DND-41 (cell line): ENCODE results near the gene CLNK.

Source experiments
- EZH2 ChIP-seq: IDR thresholded peaks from 3 replicates; pipeline ENCODE4 v1.6.1; 2012; ENCODE audit warnings: borderline replicate concordance, low read depth, mild to moderate bottlenecking, moderate library complexity, low read length, inconsistent platforms; ENCODE audit not compliant: severe bottlenecking
- TF ChIP-seq, protein P1 (sequence below): IDR thresholded peaks from 2 replicates; pipeline ENCODE4 v1.5.1; 2012; ENCODE audit warnings: borderline replicate concordance, low read length, moderate library complexity, mild to moderate bottlenecking; ENCODE audit not compliant: poor library complexity, severe bottlenecking; ENCODE audit errors: extremely low read depth

DNA sequence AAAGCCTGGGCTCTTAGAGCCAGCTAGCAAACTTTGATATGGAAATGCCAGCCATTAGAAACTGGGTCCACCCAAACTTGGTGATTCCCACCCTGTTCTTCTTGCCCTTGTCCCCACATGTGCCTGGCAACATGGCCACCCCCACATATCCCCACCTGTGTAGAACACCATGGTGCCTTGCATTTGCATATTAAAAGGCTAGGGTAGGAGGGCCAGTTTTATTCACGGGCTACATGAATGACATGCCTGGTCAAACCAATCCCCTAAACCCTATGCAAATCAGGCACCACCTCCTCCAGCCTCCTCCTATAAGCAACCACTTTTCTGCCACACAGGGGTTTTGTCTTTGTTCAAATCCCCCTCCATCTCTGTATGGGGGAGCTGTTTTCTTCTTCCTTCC, 104.9 kb downstream of the CLNK start:
- TF ChIP-seq, protein P1, sequence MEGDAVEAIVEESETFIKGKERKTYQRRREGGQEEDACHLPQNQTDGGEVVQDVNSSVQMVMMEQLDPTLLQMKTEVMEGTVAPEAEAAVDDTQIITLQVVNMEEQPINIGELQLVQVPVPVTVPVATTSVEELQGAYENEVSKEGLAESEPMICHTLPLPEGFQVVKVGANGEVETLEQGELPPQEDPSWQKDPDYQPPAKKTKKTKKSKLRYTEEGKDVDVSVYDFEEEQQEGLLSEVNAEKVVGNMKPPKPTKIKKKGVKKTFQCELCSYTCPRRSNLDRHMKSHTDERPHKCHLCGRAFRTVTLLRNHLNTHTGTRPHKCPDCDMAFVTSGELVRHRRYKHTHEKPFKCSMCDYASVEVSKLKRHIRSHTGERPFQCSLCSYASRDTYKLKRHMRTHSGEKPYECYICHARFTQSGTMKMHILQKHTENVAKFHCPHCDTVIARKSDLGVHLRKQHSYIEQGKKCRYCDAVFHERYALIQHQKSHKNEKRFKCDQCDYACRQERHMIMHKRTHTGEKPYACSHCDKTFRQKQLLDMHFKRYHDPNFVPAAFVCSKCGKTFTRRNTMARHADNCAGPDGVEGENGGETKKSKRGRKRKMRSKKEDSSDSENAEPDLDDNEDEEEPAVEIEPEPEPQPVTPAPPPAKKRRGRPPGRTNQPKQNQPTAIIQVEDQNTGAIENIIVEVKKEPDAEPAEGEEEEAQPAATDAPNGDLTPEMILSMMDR = no peak
- TF ChIP-seq EZH2 = no peak
